HCT116 (cell line): ENCODE measurements around the gene DCUN1D1.

ENCODE experiments used
- CEBPB ChIP-seq: IDR thresholded peaks from 2 replicates; pipeline ENCODE4 v1.6.1; 2012; ENCODE audit warnings: low read depth
- EZH2 ChIP-seq: fragments of 200-600 bp; sonication (generic); IDR thresholded peaks from 2 replicates; pipeline ENCODE4 v1.6.1; 2017; ENCODE audit warnings: antibody characterized with exemption, mixed run types
- POLR2A ChIP-seq: IDR thresholded peaks from 2 replicates; pipeline ENCODE4 v1.7.0; 2011; ENCODE audit warnings: borderline replicate concordance; ENCODE audit not compliant: insufficient read depth, insufficient read length; ENCODE audit errors: extremely low read depth
- POLR2AphosphoS5 ChIP-seq: IDR thresholded peaks from 2 replicates; pipeline ENCODE4 v1.6.1; 2011; ENCODE audit warnings: mild to moderate bottlenecking, low read depth, low read length, moderate library complexity
- SP1 ChIP-seq: IDR thresholded peaks from 2 replicates; pipeline ENCODE4 v1.6.1; 2012; ENCODE audit warnings: low read depth
- YY1 ChIP-seq: IDR thresholded peaks from 2 replicates; pipeline ENCODE4 v1.6.1; 2011; ENCODE audit warnings: low read length, low read depth, moderate library complexity, mild to moderate bottlenecking; ENCODE audit not compliant: insufficient replicate concordance; ENCODE audit errors: extremely low read depth
- ZFX ChIP-seq: fragments of 450-650 bp; IDR thresholded peaks from 2 replicates; pipeline ENCODE4 v1.6.1; 2017
- ZNF274 ChIP-seq: fragments of 200-500 bp; sonication (Bioruptor generic); IDR thresholded peaks from 2 replicates; pipeline ENCODE4 v1.6.1; 2014; ENCODE audit warnings: mild to moderate bottlenecking, low read depth, low read length, inconsistent platforms
- TF ChIP-seq, protein P1 (sequence below), 3 experiments: fragments of 200-600 bp in 1 of 3; sonication (generic) in 1 of 3; IDR thresholded peaks in 2 of 3; conservative IDR thresholded peaks in 1 of 3; 2 replicates each; pipeline ENCODE4 v1.5.1; 2012 to 2017; ENCODE audit warnings: low read depth in 2 of 3, low read length in 2 of 3, antibody characterized with exemption in 1 of 3, borderline replicate concordance in 1 of 3, control low read depth in 1 of 3, mild to moderate bottlenecking in 1 of 3, mixed read lengths in 1 of 3, mixed run types in 1 of 3, moderate library complexity in 1 of 3; ENCODE audit not compliant: insufficient read depth in 1 of 3
- TF ChIP-seq, protein P2 (sequence below): IDR thresholded peaks from 2 replicates; pipeline ENCODE4 v1.6.1; 2012

DNA sequence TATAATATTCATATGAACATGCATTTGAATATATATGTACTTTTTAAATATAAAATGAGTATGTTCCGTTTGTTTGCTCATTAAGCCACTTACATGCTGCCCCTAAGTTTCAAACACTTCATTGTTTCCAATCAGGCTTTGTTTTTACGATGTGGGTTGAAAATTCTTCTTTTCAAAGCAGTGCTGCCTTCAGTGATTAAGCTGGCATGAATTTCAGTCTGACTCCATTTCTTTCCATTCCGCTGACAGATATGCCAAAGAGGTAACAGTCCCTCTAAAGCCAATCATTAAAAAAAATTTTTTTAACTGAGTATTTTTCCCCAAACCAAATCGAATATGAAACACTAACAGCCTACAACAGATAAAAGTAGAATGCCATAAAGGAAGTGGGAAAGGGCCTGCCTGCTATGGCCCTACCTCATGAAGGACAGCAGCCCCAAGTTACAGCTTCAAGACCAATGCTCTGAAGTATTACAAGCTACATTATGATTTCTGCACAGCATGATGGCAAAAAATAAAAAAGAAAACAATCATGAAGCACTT lies 40.0 kb downstream of the DCUN1D1 start:
- no peak for TF ChIP-seq CEBPB
- TF ChIP-seq ZNF274, result no peak
- TF ChIP-seq, protein P1, sequence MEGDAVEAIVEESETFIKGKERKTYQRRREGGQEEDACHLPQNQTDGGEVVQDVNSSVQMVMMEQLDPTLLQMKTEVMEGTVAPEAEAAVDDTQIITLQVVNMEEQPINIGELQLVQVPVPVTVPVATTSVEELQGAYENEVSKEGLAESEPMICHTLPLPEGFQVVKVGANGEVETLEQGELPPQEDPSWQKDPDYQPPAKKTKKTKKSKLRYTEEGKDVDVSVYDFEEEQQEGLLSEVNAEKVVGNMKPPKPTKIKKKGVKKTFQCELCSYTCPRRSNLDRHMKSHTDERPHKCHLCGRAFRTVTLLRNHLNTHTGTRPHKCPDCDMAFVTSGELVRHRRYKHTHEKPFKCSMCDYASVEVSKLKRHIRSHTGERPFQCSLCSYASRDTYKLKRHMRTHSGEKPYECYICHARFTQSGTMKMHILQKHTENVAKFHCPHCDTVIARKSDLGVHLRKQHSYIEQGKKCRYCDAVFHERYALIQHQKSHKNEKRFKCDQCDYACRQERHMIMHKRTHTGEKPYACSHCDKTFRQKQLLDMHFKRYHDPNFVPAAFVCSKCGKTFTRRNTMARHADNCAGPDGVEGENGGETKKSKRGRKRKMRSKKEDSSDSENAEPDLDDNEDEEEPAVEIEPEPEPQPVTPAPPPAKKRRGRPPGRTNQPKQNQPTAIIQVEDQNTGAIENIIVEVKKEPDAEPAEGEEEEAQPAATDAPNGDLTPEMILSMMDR (IDR thresholded peaks at IDR 0.05 in 2 of 3, conservative IDR thresholded peaks at IDR 0.05 in 1 of 3; ENCODE audit: borderline replicate concordance in 1 of 3, insufficient read depth in 1 of 3, low read depth in 2 of 3, low read length in 2 of 3), result no peak
- TF ChIP-seq YY1, result no peak
- no peak for TF ChIP-seq POLR2A
- no peak for TF ChIP-seq POLR2AphosphoS5
- TF ChIP-seq, protein P2, sequence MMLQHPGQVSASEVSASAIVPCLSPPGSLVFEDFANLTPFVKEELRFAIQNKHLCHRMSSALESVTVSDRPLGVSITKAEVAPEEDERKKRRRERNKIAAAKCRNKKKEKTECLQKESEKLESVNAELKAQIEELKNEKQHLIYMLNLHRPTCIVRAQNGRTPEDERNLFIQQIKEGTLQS, result no peak
- no peak for TF ChIP-seq EZH2
- TF ChIP-seq SP1, result no peak
- no peak for TF ChIP-seq ZFX
